GM23338 (cell line): ENCODE data around the gene PRMT9. TPM values are rescaled to one million over a fixed set of nuclear protein-coding genes. Genes with fewer than 3 reads are reported as not detected.
A peak's percentile ranks its signal among the peaks of the same experiment; 100 is the strongest.

Experiments
- ATAC-seq: fragments of 200-7000 bp; cut with Tn5 transposase; 3 replicates; pipeline ENCODE4 v1.9.1; 2020
- DNase-seq: peaks from one replicate; pipeline ENCODE4 v3.0.0-alpha.2; 2015; ENCODE audit warnings: low spot score
- H2AFZ ChIP-seq: fragments of 200-600 bp; sonication (generic); 2 replicates; pipeline ENCODE4 v1.8.0; 2016; ENCODE audit warnings: antibody characterized with exemption, mild to moderate bottlenecking, moderate library complexity
- H3F3A ChIP-seq: fragments of 200-600 bp; sonication (generic); replicated peaks from 2 replicates; pipeline ENCODE4 v1.8.0; 2017; ENCODE audit warnings: antibody characterized with exemption, mixed run types, low read depth
- H3K27ac ChIP-seq: fragments of 200-600 bp; sonication (generic); 2 replicates; pipeline ENCODE4 v1.6.1; 2016; ENCODE audit warnings: low read depth
- H3K27me3 ChIP-seq: fragments of 200-600 bp; sonication (generic); 2 replicates; pipeline ENCODE4 v1.8.0; 2016; ENCODE audit warnings: mild to moderate bottlenecking, mixed run types, moderate library complexity; ENCODE audit not compliant: insufficient read depth
- H3K36me3 ChIP-seq: fragments of 200-600 bp; sonication (generic); 2 replicates; pipeline ENCODE4 v1.8.0; 2016; ENCODE audit warnings: mild to moderate bottlenecking; ENCODE audit not compliant: insufficient read depth
- H3K4me1 ChIP-seq: fragments of 200-600 bp; sonication (generic); 2 replicates; pipeline ENCODE4 v1.8.0; 2016; ENCODE audit warnings: mild to moderate bottlenecking, moderate library complexity; ENCODE audit not compliant: insufficient read depth
- H3K4me2 ChIP-seq: fragments of 200-600 bp; sonication (generic); 2 replicates; pipeline ENCODE4 v1.7.1; 2017; ENCODE audit warnings: mixed run types
- H3K4me3 ChIP-seq: fragments of 200-600 bp; sonication (generic); 2 replicates; pipeline ENCODE4 v1.6.1; 2016; ENCODE audit warnings: mixed run types
- H3K79me2 ChIP-seq: fragments of 200-600 bp; sonication (generic); replicated peaks from 2 replicates; pipeline ENCODE4 v1.8.0; 2017; ENCODE audit warnings: mild to moderate bottlenecking; ENCODE audit not compliant: insufficient read depth
- H3K9me2 ChIP-seq: fragments of 200-600 bp; sonication (generic); 2 replicates; pipeline ENCODE4 v1.8.0; 2017; ENCODE audit not compliant: insufficient read depth
- H4K20me1 ChIP-seq: fragments of 200-600 bp; sonication (generic); replicated peaks from 2 replicates; pipeline ENCODE4 v1.8.0; 2017; ENCODE audit warnings: mild to moderate bottlenecking; ENCODE audit not compliant: insufficient read depth
- H3K27ac Mint-ChIP-seq: 2 replicates; pipeline ENCODE4 v1.8.0; 2020; ENCODE audit warnings: inconsistent platforms, mild to moderate bottlenecking, moderate library complexity, mixed read lengths
- H3K27me3 Mint-ChIP-seq: 3 replicates; pipeline ENCODE4 v1.8.0; 2022; ENCODE audit warnings: low read depth, mild to moderate bottlenecking, moderate library complexity, mixed read lengths, inconsistent platforms; ENCODE audit not compliant: insufficient read depth, poor library complexity
- H3K36me3 Mint-ChIP-seq: 3 replicates; pipeline ENCODE4 v1.8.0; 2021; ENCODE audit warnings: low read depth, mild to moderate bottlenecking, inconsistent platforms, moderate library complexity, mixed read lengths
- H3K4me1 Mint-ChIP-seq: 3 replicates; pipeline ENCODE4 v1.8.0; 2020; ENCODE audit warnings: mild to moderate bottlenecking, inconsistent platforms, mixed read lengths
- H3K4me3 Mint-ChIP-seq: 3 replicates; pipeline ENCODE4 v1.8.0; 2021; ENCODE audit warnings: moderate library complexity, mild to moderate bottlenecking, inconsistent platforms, mixed read lengths
- H3K9me3 Mint-ChIP-seq: 3 replicates; pipeline ENCODE4 v1.8.0; 2020; ENCODE audit warnings: moderate library complexity, mild to moderate bottlenecking, inconsistent platforms, mixed read lengths
- CREB1 ChIP-seq: fragments of 250-450 bp; sonication (Bioruptor Pico); IDR thresholded peaks from 2 replicates; pipeline ENCODE4 v1.5.0; 2020; ENCODE audit warnings: low read depth, mild to moderate bottlenecking, moderate library complexity
- CTCF ChIP-seq, 2 experiments: fragments of 200-600 bp in 1 of 2; sonication (generic) in 1 of 2; conservative IDR thresholded peaks; 2 replicates each; pipeline versions ENCODE4 v1.5.1 to v1.6.1; 2016 to 2017; ENCODE audit warnings: antibody characterized with exemption in 2 of 2, low read depth in 2 of 2, mild to moderate bottlenecking in 2 of 2, moderate library complexity in 1 of 2
- EZH2 ChIP-seq: fragments of 200-600 bp; sonication (generic); IDR thresholded peaks from one replicate; pipeline ENCODE4 v1.8.0; 2017; ENCODE audit warnings: antibody characterized with exemption, mild to moderate bottlenecking, low read depth; ENCODE audit not compliant: unreplicated experiment
- EZH2phosphoT487 ChIP-seq: fragments of 200-600 bp; sonication (generic); IDR thresholded peaks from one replicate; pipeline ENCODE4 v1.8.1; 2018; ENCODE audit warnings: antibody characterized with exemption; ENCODE audit not compliant: unreplicated experiment
- JUNB ChIP-seq: IDR thresholded peaks from one replicate; pipeline ENCODE4 v1.6.1; 2016; ENCODE audit warnings: antibody characterized with exemption; ENCODE audit not compliant: unreplicated experiment
- NANOG ChIP-seq: IDR thresholded peaks from 2 replicates; pipeline ENCODE4 v1.6.1; 2016; ENCODE audit warnings: antibody characterized with exemption, borderline replicate concordance
- POLR2AphosphoS5 ChIP-seq: IDR thresholded peaks from 2 replicates; pipeline ENCODE4 v1.6.1; 2016; ENCODE audit warnings: antibody characterized with exemption, low read depth
- STAT1 ChIP-seq: IDR thresholded peaks from one replicate; pipeline ENCODE4 v1.6.1; 2016; ENCODE audit warnings: antibody characterized with exemption; ENCODE audit not compliant: unreplicated experiment
- ZNF331 ChIP-seq: fragments of 250-450 bp; sonication (Bioruptor Pico); IDR thresholded peaks from 2 replicates; pipeline ENCODE4 v1.5.0; 2020; ENCODE audit warnings: low read depth, mild to moderate bottlenecking, moderate library complexity
- ZNF462 ChIP-seq: fragments of 250-450 bp; sonication (Bioruptor Pico); IDR thresholded peaks from 2 replicates; pipeline ENCODE4 v1.5.0; 2020; ENCODE audit warnings: mild to moderate bottlenecking, moderate library complexity
- polyA plus RNA-seq: library from polyadenylated mRNA; unstranded; fragments of >200 nt; fragmentation: Nextera tagmentation; extraction: Ambion mirVana; gene quantifications from 2 replicates; pipeline ENCODE4 v1.2.1, GENCODE V29; 2016
- total RNA-seq: library from RNA; depleted of rRNA; stranded (reverse); fragments of >200 nt; shearing (Covaris generic); gene quantifications from 2 replicates; pipeline ENCODE4 v1.2.3, GENCODE V29; 2014

Gene PRMT9
- total and polyA plus RNA-seq, 2 experiments from 2014 or later = 7.6 to 11.2 TPM

- Histone ChIP-seq H3K4me3 (no peak overlapping the region), H3K36me3 (no peaks in the 10 kb centered on the region), H3K27ac (no peak overlapping the region; the same call in 1 of the 2 replicates), H4K20me1 (no peaks in the 10 kb centered on the region), H3K4me2 (no peak overlapping the region), H2AFZ (no peak overlapping the region), H3F3A (no peaks in the 10 kb centered on the region), H3K9me2 (no peaks in the 10 kb centered on the region), H3K4me1 (no peaks in the 10 kb centered on the region), H3K27me3 (no peaks in the 10 kb centered on the region), H3K79me2 (no peaks in the 10 kb centered on the region)
- H3K27ac Mint-ChIP-seq = peak overlapping the region; percentile 21; the same call in 1 of the 2 replicates
- H3K4me1 Mint-ChIP-seq = peaks cover 5% of the 10 kb centered on the region
- TF ChIP-seq CTCF (conservative IDR thresholded peaks at IDR 0.05; ENCODE audit: low read depth in 2 of 2) = peak; percentile 79 to 99
- no peak for TF ChIP-seq STAT1
- H3K9me3 Mint-ChIP-seq = no peaks in the 10 kb centered on the region
- DNase-seq (peak; percentile 72), ATAC-seq (peak; percentile 75)
- H3K27me3 Mint-ChIP-seq = no peaks in the 10 kb centered on the region
- no peaks in the 10 kb centered on the region for H3K36me3 Mint-ChIP-seq
- H3K4me3 Mint-ChIP-seq = no peak overlapping the region
Observed at GRCh38 chr4:147707892-147708672, 24.1 kb upstream of the PRMT9 start.

- no peaks in the 10 kb centered on the region for H3K9me2 ChIP-seq
- no peaks in the 10 kb centered on the region for H3F3A ChIP-seq
- H3K4me2 ChIP-seq = no peak overlapping the region
- H3K27ac Mint-ChIP-seq = no peak overlapping the region
- no peak overlapping the region for H3K27ac ChIP-seq
- no peaks in the 10 kb centered on the region for H3K79me2 ChIP-seq
- no peaks in the 10 kb centered on the region for H3K9me3 Mint-ChIP-seq
- H2AFZ ChIP-seq = no peak overlapping the region
- no peak overlapping the region for H3K4me3 ChIP-seq
- no peak for ATAC-seq
- no peak for DNase-seq
- no peaks in the 10 kb centered on the region for H3K4me1 ChIP-seq
- H3K27me3 ChIP-seq = no peaks in the 10 kb centered on the region
- H3K27me3 Mint-ChIP-seq = no peaks in the 10 kb centered on the region
- no peak overlapping the region for H3K4me3 Mint-ChIP-seq
- no peaks in the 10 kb centered on the region for H3K36me3 Mint-ChIP-seq
- H3K36me3 ChIP-seq = no peaks in the 10 kb centered on the region
- H4K20me1 ChIP-seq = no peaks in the 10 kb centered on the region
- H3K4me1 Mint-ChIP-seq = peaks cover 5% of the 10 kb centered on the region
- TF ChIP-seq EZH2 = no peak
- no peak for TF ChIP-seq ZNF462 (CRISPR knock-in tag)
- TF ChIP-seq EZH2phosphoT487 = no peak
- no peak for TF ChIP-seq POLR2AphosphoS5
- no peak for TF ChIP-seq CTCF (conservative IDR thresholded peaks at IDR 0.05; ENCODE audit: low read depth in 2 of 2)
- no peak for TF ChIP-seq ZNF331 (CRISPR knock-in tag)
- TF ChIP-seq CREB1 = no peak
- no peak for TF ChIP-seq NANOG
- TF ChIP-seq JUNB = no peak
- no peak for TF ChIP-seq STAT1
Observed at GRCh38 chr4:147704846-147705245, 20.9 kb upstream of the PRMT9 start.
